Activated T-cell treated with anti-CD3 and anti-CD28 coated beads, Interleukin-2, amount 50 U/mL, for 48 hours (primary cell): ENCODE results near the gene TENT4A.
A peak's percentile ranks its signal among the peaks of the same experiment; 100 is the strongest.

Source experiments
- DNase-seq, 2 experiments: peaks; one replicate each; pipeline ENCODE4 v3.0.0-alpha.2; 2020

TENT4A gene

DNA sequence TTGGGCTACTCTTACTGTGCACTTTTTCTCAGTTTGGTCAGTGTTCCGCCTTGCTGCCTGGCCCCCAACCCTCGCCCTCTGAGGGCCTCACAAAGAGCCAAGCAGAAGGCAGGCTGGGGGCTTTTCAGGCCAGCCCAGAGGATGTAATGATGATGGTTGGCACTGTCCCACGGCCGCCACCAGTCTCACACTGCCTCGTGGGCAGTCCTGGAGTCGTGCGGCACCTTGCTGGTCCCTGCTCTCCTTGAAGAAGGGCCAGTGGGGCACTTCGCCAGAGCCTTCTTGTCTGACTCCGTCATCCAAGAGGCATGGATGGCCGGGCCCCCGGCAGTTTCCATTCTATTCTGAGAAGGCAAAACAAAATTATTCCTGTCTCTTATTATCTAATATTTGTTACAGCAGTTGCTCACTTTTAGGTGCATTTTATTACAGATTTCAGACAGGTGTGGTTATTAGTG, 21.0 kb downstream of the TENT4A start:
- no peak for DNase-seq

- no peak for DNase-seq
These were observed 21.5 kb downstream of the TENT4A start for GRCh38 chr5:6734781-6735180.

DNA sequence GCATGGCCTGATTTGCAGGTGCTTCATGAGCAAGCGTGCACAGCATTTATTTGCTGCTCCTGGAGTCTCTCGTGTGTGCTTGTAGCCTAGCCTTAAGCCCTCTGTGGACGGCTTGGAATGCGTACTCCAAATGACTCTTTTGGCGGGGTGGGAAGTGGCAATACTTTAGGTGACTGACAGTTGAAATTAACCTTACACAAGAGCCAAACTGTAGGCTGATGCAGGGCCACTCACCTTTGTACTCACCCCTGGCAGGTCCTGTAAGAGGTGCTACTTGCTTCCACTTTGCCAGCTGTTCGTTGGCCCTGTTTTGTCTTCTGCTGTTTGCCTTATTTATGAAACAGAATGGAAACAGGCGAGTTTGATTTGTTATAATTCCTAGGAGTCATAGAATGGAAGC, 22.9 kb downstream of the TENT4A start:
- no peak for DNase-seq

DNA sequence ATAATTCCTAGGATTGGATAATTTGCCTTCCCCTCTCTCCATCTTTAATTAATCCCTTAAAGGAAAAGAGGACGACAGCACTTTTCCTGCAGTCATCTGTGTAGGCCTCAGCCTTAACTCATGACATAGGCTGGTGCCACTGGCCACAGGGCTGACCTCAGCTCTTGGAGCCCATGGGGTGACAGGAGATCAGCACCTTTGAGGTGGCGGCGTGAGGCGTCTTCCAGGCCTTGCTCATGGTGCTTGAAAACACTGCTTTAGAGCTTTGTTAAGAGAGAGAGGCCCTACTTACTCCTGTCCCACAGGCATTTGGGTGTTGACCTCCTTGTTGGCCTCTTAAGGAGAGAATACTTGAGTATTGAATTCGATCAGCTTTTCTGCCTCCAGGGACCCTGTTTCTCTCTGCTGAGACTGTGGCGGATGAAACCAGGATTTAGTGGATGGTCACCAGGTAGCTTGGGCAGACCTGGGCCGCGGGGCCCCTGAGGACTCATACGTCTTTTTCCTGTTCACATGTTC, 23.4 kb downstream of the TENT4A start:
- no peak for DNase-seq

DNA sequence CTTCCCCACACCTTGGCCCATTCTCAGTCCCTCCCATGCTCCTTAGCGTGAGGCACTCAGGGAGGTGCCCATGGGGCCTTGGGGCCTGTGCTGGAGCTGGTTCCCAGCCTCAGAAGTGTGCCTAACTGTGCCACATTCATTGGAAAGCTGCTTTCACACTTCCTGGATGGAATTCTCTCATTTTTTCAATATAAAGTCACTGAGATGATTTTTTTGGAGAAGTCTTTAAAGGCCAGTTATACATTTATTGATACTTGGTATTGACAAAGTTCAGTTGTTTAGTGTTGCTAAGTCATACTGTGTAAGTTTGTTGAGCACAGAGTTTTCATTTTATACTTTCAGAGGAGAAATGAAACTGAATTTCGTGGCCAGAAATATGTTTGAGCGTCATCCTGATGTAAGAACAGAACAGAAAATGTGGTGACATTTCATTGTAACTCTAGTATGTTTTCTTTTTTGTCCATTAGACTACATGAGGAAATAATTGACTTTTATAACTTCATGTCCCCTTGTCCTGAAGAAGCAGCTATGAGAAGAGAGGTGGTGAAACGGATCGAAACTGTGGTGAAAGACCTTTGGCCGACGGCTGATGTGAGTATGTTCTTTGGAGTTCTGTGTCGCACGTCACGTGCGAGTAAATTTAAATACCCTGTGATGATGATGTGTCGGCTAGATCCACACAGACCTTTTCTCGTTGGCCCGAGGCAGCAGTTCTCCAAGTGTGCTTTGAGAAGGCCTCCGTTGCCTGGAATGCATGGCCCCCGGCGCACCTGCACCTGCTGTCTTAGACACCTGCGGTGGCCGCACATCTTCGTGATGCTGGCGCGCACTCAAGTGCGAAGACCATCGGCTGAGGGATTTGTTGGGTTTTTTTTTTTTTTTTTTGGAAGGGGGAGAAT, 24.1 kb downstream of the TENT4A start:
- peak in 1 of 2 experiments; percentile 34 for DNase-seq

- DNase-seq, result no peak
These were observed 26.4 kb downstream of the TENT4A start for GRCh38 chr5:6739603-6740002.

- DNase-seq, result no peak
These were observed 27.4 kb downstream of the TENT4A start for GRCh38 chr5:6740586-6741150.

DNA sequence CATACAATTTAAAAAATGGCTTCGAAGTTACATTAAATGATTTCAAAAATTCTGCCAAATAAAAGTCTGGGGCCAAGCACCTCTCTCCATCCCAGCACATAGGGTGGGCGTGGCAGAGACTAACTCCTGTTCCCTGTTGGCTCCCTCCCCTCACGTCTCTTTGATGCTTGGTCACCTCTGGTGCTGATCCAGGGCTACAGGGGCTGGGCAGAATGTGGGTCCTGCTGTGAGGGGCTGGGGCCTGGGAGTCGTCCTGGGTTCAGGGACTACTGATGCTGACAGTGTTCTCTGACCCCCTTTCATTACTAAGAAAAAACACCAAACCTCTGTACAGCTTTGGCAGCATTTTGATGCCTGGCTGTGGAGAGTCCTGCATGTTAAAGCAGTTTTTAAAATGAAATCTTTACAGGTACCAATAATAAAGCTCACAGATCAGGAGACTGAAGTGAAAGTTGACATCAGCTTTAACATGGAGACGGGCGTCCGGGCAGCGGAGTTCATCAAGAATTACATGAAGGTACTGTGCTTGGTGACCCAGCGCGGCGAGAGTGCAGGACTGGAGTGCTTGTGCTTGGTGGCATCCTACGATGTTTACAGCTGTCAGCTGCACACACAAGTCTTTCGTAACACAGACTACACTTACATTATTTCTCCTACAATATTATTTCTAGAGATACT, 29.0 kb downstream of the TENT4A start:
- no peak for DNase-seq

- DNase-seq, result no peak
These were observed 29.9 kb downstream of the TENT4A start for GRCh38 chr5:6743161-6743560.

DNA sequence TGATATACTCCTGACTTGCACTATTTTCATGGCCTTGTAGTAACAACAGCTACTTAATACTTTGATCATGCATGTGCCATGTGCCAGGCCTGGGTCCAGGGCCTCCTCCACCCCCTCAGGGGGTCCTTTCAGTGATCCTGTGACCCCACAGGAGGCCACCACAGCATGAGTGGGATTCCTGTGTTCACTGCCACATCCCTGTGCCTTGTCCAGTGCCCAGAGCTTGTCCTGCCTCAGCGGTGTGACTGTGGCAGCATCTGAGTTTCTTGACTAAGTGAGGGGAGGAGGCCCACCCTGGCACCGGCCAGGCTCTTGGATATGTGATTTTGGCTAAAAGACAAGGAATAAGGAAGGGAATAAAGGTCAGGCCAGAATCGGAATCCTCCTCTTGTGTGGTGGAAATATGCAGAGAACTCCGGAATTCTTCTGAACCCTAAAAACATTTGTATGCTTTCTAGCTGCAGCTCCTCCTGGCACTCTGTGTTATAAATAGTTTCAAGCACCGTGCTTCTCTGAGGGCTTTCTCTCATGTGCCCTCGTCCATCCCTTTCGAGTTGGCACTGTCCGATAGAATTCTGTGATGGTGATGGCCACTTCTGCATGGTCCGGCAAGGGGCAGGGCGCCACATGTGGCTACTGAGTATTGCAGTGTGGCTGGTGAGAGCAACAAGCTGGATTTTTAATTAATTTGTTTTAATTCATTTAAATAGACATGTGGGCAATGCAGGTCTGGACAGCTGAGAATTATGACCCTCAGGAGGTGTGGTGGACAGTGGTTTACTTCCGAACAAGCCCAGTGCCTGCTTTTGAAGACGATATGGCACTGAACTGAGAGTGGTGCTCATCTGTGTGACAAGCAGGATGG, 31.8 kb downstream of the TENT4A start:
- DNase-seq, result no peak

DNA sequence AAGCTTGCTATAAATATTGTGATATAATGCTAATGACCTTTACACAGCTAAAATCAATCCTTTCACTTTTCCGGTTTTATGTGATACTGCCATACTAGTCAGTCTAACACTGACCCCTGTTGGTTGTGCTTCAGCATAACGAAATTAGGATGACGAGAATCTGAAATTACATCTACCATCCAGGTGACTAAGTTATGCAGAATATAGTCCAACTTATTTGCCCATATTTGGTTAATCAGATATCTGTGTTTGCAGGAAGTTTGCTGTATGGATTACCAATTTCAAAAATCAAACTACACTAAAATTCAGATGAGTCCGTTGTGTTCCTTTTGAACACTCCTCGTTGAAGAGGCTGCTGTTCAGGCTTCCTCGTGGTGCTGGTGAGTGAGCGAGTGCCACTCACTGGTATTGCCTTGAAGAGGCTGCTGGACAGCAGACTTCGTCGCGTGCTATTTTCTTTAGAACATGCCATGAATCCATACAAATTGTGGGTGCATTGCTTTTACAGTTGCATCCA, 32.5 kb downstream of the TENT4A start:
- no peak for DNase-seq

DNA sequence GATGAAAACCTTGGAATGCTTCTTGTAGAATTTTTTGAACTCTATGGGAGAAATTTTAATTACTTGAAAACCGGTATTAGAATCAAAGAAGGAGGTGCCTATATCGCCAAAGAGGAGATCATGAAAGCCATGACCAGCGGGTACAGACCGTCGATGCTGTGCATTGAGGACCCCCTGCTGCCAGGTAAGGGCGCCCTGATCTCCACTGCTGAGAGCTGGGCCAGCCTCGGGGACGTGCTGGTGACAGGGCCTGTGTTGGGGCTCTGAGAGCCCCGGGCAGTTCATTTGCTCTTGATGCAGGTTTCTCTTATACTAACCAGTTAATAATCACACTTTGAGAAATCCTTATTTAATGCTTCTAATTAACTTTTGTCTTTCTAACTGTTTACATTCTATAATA, 33.0 kb downstream of the TENT4A start:
- no peak for DNase-seq

DNA sequence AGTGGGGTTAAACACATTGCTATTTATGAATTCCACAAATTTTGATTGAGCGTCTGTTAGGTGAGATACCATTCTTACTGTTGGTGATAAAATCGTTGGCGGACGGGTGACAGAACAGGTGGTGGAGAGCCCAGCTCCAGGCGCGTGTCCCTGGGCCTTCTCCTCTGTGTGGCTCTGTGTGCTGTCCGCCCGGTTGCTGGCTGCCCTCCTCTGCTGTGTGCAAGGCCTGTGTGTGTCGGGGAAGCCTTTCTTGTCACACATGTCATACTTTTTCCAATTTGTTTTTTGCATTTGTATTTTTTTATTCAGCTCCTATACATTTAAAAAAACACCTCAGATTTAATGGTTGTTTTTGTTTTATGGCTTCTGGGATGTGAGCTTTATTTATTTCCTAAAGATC, 33.9 kb downstream of the TENT4A start:
- no peak for DNase-seq

- no peak for DNase-seq
These were observed 34.9 kb downstream of the TENT4A start for GRCh38 chr5:6748142-6748541.

- no peak for DNase-seq
These were observed 35.9 kb downstream of the TENT4A start for GRCh38 chr5:6749026-6749716.

DNA sequence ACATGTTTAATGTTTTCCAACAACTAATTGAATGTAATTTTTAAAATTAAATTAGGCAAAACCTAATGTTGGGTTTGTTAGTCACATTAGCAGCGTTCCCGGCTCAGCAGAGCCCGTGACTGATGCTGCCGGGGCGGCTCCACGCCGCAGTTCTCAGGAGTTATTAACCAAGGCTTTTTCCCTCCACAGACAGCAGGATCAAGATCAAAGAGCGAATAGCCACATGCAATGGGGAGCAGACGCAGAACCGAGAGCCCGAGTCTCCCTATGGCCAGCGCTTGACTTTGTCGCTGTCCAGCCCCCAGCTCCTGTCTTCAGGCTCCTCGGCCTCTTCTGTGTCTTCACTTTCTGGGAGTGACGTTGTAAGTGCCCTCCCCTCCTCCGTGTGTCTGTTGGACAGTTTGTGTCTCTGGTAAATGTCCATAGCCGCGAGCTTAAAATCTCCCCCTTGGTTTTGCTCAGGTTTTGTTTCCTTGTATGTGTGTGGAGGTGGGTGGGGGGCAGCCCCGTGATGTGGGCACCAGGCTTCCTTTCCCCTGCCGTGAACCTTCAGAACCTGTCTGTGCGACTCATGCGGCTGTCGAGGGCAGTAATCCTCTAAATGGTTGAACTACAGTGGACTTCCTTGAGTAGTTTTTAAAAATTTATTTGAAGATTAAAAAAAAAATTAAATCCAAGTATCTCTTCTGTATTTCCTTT, 37.1 kb downstream of the TENT4A start:
- DNase-seq, result no peak

- no peak for DNase-seq
These were observed 37.9 kb downstream of the TENT4A start for GRCh38 chr5:6750951-6751685.

- DNase-seq, result no peak
These were observed 39.0 kb downstream of the TENT4A start for GRCh38 chr5:6752236-6752635.

DNA sequence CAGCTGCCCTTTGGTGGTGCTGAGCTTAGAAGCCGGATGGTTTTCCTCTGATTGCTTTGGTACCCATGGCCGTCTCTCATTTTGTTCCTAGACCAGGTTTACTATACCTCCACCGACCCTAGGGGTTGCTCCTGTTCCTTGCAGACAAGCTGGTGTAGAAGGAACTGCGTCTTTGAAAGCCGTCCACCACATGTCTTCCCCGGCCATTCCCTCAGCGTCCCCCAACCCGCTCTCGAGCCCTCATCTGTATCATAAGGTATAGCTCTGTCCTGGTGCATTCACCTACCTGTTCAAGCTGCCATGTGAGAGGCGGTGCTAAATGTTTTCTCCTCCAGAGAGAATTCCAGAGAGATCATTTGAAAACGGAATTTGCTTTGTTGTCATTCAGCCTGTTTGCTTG, 39.5 kb downstream of the TENT4A start:
- DNase-seq, result no peak

DNA sequence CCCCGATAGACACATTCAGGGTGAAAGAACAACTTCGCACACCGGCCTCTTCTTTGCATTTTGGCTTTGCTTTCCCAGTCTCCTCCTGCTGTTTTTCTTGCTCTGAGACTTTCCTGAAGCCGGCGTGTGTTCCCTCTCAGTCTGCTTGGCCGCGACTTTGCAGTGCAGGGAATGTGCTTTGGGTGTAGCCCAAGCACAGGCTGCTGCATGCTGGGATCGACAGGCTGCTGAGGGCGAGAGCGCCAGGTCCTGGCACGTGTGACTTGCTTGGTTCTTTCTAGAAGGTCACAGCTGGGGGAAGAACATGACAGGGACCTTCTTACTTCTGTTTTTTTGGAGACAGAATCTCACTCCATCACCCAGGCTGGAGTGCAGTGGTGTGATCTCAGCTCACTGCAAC, 40.6 kb downstream of the TENT4A start:
- no peak for DNase-seq
